ENCODE measurements around the gene PRDM16. TPM values are rescaled to one million over a fixed set of nuclear protein-coding genes. Genes with fewer than 3 reads are reported as not detected.

PRDM16 gene
- total and polyA plus RNA-seq, 2 of the 13 experiments (the other 11 are each of a cell fraction or from before 2014, with no cell fraction given), result 0.15 to 0.81 TPM

DNA sequence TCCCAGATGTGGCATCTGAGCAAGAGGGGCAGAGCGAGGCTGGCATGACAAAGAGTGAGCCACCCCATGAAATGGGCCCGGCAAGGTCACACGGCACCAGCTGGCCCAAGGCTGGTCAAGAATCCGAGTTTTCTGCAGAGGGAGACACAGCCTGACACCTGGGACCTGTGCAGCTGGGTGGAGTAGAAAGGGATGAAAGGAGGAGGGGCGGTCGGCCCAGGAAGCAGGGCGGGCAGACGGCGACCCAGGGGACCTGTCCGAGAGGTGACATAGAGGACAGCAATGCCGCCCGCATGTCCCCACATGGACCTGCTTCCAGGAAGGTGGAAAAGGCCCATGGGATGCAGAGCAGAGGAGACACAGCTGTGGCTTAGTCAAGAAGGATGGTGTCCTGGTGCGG, 137.7 kb downstream of the PRDM16 start (continued):
- TF ChIP-seq, protein P1, sequence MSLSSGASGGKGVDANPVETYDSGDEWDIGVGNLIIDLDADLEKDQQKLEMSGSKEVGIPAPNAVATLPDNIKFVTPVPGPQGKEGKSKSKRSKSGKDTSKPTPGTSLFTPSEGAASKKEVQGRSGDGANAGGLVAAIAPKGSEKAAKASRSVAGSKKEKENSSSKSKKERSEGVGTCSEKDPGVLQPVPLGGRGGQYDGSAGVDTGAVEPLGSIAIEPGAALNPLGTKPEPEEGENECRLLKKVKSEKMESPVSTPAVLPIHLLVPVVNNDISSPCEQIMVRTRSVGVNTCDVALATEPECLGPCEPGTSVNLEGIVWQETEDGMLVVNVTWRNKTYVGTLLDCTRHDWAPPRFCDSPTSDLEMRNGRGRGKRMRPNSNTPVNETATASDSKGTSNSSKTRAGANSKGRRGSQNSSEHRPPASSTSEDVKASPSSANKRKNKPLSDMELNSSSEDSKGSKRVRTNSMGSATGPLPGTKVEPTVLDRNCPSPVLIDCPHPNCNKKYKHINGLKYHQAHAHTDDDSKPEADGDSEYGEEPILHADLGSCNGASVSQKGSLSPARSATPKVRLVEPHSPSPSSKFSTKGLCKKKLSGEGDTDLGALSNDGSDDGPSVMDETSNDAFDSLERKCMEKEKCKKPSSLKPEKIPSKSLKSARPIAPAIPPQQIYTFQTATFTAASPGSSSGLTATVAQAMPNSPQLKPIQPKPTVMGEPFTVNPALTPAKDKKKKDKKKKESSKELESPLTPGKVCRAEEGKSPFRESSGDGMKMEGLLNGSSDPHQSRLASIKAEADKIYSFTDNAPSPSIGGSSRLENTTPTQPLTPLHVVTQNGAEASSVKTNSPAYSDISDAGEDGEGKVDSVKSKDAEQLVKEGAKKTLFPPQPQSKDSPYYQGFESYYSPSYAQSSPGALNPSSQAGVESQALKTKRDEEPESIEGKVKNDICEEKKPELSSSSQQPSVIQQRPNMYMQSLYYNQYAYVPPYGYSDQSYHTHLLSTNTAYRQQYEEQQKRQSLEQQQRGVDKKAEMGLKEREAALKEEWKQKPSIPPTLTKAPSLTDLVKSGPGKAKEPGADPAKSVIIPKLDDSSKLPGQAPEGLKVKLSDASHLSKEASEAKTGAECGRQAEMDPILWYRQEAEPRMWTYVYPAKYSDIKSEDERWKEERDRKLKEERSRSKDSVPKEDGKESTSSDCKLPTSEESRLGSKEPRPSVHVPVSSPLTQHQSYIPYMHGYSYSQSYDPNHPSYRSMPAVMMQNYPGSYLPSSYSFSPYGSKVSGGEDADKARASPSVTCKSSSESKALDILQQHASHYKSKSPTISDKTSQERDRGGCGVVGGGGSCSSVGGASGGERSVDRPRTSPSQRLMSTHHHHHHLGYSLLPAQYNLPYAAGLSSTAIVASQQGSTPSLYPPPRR (CRISPR knock-in tag; IDR thresholded peaks at IDR 0.05; ENCODE audit: borderline replicate concordance), result no peak
- no peak for TF ChIP-seq NR3C1 (CRISPR knock-in tag; IDR thresholded peaks at IDR 0.05)
- TF ChIP-seq, protein P2, sequence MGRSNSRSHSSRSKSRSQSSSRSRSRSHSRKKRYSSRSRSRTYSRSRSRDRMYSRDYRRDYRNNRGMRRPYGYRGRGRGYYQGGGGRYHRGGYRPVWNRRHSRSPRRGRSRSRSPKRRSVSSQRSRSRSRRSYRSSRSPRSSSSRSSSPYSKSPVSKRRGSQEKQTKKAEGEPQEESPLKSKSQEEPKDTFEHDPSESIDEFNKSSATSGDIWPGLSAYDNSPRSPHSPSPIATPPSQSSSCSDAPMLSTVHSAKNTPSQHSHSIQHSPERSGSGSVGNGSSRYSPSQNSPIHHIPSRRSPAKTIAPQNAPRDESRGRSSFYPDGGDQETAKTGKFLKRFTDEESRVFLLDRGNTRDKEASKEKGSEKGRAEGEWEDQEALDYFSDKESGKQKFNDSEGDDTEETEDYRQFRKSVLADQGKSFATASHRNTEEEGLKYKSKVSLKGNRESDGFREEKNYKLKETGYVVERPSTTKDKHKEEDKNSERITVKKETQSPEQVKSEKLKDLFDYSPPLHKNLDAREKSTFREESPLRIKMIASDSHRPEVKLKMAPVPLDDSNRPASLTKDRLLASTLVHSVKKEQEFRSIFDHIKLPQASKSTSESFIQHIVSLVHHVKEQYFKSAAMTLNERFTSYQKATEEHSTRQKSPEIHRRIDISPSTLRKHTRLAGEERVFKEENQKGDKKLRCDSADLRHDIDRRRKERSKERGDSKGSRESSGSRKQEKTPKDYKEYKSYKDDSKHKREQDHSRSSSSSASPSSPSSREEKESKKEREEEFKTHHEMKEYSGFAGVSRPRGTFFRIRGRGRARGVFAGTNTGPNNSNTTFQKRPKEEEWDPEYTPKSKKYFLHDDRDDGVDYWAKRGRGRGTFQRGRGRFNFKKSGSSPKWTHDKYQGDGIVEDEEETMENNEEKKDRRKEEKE (IDR thresholded peaks at IDR 0.05), result no peak
- TF ChIP-seq, protein P3, sequence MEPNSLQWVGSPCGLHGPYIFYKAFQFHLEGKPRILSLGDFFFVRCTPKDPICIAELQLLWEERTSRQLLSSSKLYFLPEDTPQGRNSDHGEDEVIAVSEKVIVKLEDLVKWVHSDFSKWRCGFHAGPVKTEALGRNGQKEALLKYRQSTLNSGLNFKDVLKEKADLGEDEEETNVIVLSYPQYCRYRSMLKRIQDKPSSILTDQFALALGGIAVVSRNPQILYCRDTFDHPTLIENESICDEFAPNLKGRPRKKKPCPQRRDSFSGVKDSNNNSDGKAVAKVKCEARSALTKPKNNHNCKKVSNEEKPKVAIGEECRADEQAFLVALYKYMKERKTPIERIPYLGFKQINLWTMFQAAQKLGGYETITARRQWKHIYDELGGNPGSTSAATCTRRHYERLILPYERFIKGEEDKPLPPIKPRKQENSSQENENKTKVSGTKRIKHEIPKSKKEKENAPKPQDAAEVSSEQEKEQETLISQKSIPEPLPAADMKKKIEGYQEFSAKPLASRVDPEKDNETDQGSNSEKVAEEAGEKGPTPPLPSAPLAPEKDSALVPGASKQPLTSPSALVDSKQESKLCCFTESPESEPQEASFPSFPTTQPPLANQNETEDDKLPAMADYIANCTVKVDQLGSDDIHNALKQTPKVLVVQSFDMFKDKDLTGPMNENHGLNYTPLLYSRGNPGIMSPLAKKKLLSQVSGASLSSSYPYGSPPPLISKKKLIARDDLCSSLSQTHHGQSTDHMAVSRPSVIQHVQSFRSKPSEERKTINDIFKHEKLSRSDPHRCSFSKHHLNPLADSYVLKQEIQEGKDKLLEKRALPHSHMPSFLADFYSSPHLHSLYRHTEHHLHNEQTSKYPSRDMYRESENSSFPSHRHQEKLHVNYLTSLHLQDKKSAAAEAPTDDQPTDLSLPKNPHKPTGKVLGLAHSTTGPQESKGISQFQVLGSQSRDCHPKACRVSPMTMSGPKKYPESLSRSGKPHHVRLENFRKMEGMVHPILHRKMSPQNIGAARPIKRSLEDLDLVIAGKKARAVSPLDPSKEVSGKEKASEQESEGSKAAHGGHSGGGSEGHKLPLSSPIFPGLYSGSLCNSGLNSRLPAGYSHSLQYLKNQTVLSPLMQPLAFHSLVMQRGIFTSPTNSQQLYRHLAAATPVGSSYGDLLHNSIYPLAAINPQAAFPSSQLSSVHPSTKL (CRISPR knock-in tag; IDR thresholded peaks at IDR 0.05), result no peak
- no peak for TF ChIP-seq NR2C2 (CRISPR knock-in tag; IDR thresholded peaks at IDR 0.05; ENCODE audit: borderline replicate concordance)
- TF ChIP-seq ZNF235 (CRISPR knock-in tag; IDR thresholded peaks at IDR 0.05; ENCODE audit: borderline replicate concordance), result no peak
- TF ChIP-seq, protein P4, sequence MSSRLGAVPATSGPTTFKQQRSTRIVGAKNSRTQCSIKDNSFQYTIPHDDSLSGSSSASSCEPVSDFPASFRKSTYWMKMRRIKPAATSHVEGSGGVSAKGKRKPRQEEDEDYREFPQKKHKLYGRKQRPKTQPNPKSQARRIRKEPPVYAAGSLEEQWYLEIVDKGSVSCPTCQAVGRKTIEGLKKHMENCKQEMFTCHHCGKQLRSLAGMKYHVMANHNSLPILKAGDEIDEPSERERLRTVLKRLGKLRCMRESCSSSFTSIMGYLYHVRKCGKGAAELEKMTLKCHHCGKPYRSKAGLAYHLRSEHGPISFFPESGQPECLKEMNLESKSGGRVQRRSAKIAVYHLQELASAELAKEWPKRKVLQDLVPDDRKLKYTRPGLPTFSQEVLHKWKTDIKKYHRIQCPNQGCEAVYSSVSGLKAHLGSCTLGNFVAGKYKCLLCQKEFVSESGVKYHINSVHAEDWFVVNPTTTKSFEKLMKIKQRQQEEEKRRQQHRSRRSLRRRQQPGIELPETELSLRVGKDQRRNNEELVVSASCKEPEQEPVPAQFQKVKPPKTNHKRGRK (CRISPR knock-in tag; IDR thresholded peaks at IDR 0.05), result no peak
